Left renal pelvis (tissue), 4 donors: ENCODE results near the gene GDE1. TPM values are rescaled to one million over a fixed set of nuclear protein-coding genes. Genes with fewer than 3 reads are reported as not detected.
"Not testable (repeated sequence)": the region's sequence is repeated elsewhere in the genome, so short reads cannot be mapped to it uniquely, and the experiment has no call there.

Experiments
- DNase-seq, 4 donors: peaks; one replicate each; pipeline ENCODE4 v3.0.0-alpha.2; 2013; ENCODE audit warnings: low read depth in 4 of 4, low spot score in 3 of 4
- polyA plus RNA-seq, 4 donors: library from polyadenylated mRNA; unstranded; fragments of 120-200 nt; gene quantifications; one replicate each; pipeline ENCODE4 v1.2.1, GENCODE V29; 2013; ENCODE audit not compliant: insufficient read length in 4 of 4

GDE1 gene, protein sequence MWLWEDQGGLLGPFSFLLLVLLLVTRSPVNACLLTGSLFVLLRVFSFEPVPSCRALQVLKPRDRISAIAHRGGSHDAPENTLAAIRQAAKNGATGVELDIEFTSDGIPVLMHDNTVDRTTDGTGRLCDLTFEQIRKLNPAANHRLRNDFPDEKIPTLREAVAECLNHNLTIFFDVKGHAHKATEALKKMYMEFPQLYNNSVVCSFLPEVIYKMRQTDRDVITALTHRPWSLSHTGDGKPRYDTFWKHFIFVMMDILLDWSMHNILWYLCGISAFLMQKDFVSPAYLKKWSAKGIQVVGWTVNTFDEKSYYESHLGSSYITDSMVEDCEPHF
- polyA plus RNA-seq, result 10 to 100 TPM; 50.9 to 83.7 (median 71.8) TPM

DNA sequence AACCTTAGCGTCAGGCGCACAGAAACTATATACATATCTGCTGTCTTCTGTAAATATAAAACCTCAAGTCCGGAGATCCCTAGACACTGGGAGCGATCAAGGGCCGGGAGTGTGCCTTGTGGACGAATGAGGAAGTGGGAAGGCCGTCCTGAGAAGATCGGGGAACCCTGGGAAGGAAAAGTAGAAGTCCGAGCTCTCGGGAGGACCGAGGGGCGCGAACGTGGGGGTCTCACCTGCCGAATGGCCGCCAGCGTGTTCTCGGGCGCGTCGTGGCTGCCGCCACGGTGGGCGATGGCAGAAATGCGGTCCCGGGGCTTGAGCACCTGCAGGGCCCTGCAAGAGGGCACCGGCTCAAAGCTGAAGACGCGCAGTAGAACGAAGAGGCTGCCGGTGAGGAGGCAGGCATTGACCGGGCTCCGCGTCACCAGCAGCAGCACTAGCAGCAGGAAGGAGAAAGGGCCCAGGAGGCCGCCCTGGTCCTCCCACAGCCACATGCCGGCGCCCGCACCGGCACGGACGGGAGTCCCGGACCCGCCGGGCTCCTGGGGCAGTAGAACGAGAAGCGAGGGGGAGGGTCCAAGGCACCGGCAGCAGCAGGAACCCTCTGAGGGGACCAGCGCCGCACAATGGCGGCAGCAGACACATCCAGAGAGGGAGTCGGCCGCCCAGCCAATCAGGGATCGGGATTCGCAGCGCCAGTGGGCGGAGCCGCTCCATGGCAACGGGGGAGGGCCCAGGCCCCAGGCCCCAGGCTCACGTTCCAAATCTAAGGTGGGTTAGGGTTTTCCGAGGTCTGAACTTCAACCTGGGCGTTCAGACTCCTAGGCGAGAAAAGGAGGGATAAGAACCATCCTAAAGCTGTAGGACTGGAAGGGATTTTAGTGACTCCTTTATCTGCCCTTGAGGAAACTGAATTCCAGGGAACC is at the start of gene GDE1:
TSS of gene GDE1 (minus strand) at position 628 of the 926 bp plus-strand sequence. CDS start at position 494, 134 bp downstream.
- peak; percentile 76 to 88 (median 84) for DNase-seq

DNA sequence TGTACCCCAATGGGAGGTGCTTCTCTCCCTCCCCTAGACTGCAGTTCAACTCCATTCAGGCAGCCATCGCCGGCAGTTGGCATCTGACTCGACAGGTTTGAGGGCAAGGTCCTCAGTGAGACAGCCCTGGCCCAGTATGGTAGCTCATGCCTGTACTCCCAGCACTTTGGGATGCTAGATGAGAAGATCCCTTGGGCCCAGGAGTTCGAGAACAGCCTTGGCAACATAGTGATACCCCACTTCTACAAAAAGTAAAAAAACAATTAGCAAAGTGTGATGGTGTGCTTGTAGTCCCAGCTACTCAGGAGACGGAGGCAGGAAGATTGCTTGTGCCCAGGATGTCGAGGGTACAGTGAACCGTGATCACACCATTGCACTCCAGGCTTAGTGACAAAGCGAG is 45.7 kb upstream of the GDE1 start:
- no peak for DNase-seq

DNA sequence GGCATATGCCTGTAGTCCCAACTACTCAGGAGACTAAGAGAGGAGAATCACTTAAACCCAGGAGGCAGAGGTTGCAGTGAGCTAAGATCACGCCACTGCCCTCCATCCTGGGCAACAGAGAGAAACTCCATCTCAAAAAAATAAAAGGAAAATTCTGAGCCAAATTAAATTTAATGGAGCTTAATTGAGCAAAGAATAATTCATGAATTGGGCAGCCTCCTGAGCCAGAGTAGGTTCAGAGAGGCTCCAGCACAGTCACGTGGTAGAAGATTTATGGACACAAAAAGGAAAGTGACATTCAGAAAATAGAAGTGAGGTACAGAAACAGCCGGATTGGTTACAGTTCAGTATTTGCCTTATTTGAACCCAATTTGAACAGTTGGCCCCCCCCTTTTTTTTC is 44.5 kb upstream of the GDE1 start:
- no peak for DNase-seq

DNA sequence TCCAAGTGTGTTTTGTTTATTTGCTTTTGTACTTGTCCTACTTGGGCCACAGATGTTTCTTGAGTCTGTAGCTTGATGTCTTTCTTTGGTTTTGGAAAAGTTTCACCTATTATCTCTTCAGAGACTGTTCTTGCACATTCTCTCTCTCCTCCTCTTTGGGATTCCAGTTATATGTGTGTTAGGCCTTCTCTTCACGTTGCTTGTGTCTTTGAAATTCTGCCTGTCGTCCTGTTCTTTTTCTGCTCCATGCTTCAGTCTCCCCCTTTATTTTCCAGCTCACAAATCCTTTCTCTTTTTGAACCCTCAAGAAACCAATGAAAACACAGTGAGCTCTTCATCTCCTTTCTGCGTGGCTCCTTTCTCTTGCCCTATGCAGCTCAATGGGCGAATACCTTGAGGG is 41.5 kb upstream of the GDE1 start:
- no peak for DNase-seq

DNA sequence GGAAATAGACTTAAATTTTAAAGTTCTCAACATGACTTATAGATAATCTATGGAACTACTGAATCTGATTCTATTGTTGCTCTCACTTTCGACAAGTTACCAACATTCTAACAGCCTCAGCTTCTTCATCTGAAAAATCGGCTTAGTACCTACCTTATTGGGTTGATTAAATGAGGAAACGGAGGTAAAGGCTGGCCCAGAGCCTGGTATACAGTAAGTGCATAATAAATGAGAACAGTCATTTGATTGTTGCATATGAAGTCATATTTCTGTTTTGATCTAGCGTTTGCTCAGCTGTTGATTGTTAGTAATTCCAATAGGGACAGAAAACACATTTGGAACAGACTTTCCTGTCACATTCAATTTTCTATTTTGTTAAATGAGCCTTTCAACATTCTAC is 38.2 kb upstream of the GDE1 start:
- DNase-seq, result no peak

DNA sequence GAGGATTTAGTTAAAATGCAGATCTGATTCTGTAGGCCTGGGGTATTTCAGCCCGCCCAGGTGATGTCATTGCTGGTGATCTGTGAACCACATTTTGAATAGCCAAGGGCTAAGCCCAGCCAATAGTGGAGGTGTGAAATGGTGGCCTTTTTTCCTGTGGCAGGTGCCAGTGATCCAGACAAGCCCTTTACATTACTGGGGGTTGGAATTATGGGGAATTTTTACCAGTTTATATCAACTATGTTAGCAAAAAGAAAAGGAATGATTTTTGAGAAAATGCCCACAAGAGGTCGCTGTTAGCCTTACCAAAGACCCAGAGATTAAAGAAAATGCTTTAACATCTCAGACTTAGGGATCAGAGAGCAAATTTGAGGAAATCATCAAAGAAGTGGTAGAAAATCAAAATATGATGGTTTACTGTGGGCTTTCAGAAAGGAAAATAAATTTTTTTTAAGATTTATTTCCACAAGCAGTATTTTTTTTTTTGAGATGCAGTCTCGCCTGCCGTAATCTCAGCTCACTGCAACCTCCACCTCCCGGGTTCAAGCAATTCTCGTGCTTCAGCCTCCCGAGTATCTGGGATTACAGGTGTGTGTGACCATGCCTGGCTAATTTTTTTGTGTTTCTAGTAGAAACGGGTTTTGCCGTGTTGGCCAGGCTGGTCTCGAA is 37.5 kb upstream of the GDE1 start:
- peak in 2 of 4 donors; percentile 16 to 32 for DNase-seq

DNA sequence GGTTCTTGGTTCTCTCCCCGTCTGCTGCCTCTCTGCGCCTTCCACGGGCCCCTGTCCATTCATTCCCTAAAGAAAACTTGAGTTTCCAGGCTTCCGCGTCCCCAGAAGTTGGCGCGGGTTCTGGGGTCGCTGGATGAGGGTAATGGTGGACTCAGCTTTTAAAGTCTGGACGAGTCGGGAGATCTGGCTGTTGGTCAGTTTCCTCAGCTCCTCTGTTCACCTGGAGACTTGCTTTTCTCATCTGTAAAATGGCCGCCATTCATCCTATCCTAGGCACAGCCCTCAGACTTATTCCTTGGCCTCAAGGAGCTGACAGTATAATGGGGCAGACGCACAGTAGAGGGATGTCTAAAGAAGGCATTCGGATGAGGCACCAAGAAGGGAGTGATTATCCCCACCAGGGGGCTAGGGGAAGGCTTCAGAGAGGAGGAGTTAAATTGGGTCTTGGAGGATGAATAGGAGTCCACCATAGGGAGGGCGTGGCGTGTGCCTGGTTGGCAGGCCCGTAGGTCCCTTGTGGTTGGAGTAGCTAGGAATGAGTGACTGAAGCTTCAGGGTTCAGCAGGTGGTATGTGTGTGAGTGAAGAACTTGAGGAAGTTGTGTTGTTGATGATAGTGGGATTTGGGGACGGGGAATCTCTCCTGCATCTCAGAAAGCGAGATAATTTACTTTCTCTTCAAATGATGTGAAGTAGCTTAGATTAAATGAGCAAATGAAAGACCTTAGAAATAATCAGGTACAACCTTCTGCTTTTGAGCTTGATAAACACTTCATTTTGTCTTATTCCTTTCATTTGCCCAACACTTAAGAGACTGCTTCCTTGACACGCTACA is 34.3 kb upstream of the GDE1 start:
- DNase-seq, result peak in 3 of 4 donors; percentile 2 to 22 (median 12)

DNA sequence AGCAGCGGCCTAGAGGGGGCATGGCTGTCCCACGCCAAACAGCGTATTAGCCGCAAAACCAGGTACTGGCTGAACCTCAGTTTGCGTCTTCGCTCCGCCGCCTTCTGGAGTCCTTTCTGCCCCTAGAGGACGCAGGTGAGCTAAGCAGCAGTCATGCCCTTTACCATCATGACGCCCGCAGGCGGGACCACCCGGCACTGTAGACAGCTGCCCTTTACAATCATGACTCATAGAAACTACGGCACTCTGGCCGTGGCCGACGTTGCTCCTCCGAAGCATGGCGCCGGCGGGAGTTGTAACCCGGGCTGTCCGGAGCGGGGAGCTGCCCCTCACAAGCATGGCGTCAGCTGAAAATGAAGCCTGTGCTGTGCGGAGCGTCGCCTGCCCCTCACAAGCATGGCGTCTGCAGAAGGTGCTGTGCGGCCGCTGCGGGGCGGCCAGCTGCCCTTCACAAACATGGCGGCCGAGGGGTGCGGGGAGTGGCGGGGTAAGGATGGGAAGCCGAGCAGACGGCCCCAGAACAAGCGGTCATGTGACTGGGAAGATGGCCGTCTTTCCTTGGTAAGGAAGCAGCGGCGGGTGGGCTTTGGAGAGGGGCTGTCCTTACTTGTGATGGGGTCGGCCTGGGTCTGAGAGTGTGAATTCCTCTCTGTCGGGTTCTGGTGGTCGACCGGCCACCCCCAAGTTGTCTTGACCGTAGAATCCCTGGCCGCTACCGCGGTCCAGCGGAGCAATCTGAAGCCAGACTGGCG is 33.5 kb upstream of the GDE1 start, which contains the start of gene VPS35L:
TSS of gene VPS35L (plus strand) at position 518 of the 752 bp plus-strand sequence. CDS start at position 545, 27 bp downstream.
- DNase-seq, result peak; percentile 94 to 96 (median 96)

DNA sequence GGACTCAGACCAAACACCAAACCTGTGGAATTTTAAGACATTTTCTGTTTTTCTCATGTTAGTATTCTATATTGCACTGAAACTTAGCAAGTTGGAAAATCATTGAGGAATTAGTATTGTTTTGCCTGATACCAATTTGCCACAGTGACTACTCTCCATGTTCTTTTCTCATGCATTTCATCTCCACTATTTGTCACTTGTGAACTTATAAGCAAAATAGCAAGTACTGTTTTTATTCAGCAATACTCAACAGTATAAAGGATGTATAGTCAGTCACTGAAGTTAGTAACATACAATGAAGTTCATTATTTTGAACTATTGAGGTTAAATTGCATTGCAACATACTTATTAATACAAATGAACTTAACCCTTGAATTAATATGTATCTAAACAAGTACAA is 27.8 kb upstream of the GDE1 start:
- DNase-seq, result no peak

DNA sequence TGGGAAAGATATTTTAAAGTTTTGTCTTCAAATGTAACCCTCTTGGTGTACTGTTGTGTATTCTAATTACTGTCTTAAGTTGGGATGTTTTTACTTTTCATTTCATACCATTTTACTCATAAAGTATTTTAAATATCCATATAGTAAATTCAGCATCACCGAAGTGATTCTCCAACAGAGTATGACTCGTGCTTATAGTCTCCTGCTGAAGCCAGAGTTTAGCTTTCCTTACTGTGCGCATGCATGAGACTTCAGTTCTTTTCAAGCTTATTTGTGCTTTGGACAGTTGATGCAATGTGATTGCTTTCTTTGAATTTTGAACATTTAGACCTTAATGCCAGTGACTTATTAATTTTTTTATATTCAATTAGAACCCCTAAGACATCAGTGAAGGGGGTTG is 26.2 kb upstream of the GDE1 start:
- no peak for DNase-seq

DNA sequence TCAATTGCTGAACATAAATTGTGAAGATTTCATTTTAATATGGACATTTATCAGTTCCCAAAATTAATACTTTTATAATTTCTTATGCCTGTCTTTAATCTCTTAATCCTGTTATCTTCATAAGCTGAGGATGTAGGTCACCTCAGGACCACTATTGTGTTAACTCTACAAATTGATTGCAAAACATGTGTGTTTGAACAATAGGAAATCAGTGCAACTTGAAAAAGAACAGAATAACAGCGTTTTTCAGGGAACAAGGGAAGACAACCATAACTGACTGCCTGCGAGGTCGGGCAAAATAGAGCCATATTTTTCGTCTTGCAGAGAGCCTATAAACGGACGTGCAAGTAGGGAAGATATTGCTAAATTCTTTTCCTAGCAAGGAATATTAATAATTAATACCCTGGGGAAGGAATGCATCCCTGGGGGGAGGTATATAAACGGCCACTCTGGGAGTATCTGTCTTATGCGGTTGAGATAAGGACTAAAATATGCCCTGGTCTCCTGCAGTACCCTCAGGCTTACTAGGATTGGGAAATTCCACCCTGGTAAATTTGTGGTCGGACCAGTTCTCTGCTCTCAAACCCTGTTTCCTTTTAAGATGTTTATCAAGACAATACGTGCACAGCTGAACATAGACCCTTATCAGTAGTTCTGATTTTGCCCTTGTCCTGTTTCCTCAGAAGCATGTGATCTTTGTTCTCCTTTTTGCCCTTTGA is 21.5 kb upstream of the GDE1 start:
- not testable (repeated sequence) for DNase-seq

DNA sequence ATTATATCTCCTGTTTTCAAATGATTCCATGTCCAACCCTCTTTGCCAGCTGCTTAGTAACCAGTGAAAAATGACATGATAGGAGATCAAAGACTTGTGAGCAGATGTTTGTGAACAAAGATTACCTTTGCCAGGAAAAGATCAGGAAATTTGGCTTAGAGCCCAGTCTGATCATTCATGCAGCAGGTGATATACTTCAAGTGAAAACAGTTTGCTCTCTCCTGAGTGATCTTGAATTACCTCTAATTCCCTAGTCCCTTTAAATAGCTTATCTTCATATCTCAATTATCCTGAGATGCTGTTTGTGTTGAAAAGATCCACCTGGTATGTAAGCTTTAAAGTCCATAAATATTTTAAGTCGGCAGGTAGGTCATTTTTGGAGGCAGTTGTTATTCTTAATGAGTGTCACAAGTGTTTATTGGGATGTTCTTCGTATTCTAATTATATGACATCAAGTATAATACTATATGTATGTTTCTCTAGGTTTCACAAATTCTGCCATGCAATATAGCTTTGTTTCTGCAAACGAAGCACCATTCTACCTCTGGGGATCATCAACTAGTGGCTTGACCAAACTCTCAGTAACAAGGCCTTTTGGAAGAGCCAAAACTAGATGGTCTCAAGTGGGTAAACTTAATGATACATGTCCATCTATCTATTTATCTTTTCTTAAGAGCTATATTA is 20.4 kb upstream of the GDE1 start:
- DNase-seq, result no peak

DNA sequence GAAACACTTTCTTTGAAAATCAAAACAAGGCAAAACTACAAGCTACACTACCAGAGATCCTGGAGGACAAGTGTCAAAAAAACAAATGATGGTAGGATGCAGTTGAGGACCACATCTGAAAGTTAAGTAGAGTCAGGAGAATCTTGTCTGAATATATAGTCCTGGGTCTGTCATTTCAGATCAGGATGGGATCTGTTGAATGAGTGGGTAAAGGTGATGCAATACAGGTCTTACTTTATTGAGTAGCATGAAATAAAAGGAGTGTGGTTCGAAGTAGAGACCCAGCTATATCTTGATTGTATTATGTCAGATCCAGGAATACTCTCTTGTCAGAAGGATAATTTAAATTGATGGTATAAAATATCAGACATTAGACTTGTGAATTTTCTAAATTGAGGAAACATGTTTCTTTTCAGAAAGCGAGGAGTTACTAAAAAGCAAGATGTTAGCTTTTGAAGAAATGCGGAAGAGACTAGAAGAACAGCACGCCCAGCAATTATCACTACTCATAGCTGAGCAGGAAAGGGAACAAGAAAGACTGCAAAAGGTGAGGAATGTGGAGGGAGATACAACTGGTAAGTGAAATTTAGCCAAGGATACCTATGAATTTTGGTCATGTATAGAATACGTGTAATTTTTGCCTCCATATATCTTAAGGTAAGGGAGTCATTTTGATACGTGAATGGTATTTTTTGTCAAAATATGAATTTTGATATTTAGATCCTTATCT is 18.5 kb upstream of the GDE1 start:
- DNase-seq, result no peak

DNA sequence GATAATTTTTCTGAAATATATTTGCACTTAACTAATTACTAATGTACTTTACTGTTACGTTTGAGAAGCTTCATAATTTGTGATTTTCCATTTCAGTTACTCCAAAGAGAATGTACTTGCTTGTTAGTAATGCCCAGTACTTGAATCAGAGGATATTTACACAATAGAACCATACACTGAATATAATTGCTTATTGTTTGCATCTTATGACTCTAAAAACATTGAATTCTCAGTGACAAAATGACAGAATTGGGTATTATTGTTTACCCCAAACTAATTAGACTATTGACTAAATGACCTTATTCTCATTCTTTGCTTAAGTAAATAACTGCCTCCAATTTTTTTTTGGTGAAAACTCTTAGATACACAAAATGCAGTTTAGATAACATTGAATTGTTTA is 10.7 kb upstream of the GDE1 start:
- no peak for DNase-seq

DNA sequence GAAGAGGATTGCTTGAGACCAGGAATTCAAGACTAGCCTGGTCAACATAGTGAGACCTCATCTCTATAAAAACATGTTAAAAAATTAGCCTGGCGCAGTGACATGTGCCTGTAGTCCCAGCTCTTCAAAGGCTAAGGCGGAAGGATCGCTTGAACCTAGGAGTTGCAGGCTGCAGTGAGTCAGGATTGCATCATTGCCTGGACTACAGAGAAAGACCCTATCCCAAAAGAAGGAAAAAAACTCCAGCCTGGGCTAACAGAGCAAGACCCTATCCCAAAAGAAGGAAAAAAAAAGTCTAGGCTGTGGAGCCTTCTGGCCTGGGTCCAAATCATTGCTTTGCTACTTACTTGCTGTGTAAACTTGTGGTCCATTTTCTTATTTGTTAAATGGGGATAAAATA is 6.8 kb upstream of the GDE1 start:
- no peak for DNase-seq

DNA sequence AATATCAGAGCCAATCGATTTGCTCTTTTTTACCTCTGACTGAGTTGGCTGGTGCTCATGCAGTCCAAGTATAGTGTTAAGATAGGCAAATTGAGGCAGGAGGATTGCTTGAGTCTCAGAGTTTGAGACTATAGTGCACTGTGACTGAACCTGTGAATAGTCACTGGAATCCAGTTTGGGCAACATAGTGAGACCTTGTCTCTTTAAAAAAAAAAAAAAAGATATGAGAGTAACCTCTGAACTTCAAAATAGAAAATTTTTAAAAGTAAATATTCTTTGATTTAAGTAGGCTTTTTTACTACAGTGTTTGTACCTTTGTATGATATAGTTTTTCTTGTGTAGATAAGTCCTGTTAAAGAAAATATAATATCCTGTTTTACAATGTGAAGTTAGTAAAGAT is 5.3 kb upstream of the GDE1 start:
- DNase-seq, result no peak

DNA sequence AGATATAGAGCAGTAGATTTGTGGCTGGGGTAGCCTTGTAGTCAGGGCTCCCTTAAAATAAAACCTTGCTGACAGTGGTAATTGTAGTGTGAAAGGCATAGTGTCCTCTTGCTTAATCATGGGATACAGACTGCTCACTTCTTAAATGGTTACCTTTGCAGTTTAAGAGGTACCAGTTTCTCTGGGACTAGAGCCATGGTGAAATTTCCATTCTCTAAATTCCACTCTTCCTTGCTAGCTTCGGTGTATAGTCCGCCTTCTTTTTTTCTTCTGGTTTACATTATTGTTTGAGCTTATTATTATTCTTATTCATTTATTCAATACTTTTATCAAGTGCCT is 3.5 kb upstream of the GDE1 start:
- DNase-seq, result no peak
